ENCODE measurements around the gene CHST11.

CHST11 gene

DNA sequence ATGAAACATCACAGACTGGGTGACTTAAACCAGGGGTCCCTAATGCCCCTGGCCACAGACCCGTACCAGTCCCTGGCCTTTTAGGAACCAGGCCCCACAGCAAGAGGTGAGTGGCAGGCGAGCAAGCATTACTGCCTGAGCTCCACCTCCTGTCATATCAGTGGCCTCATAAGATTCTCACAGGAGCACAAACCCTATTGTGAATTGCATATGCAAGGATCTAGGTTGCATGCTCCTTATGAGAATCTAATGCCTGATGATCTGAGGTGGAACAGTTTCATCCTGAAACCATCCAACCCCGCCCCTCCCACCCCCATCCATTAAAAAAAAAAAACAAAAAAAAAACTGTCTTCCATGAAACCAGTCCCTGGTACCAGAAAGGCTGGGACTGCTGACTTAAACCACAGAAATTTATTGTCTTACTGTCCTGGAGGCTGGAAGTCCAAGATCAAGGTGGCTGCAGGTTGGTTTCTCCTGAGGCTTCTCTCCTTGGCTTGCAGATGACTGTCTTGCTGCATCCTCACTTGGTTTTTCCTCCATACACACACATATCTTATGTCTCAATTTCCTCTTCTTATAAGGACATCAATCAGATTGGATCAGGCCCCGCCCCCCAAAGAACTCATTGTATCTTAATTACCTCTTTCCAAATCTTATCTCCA, 235.9 kb downstream of the CHST11 start:
- no peak overlapping the region for H3K4me3 ChIP-seq (ENCODE audit: low read depth, low read length)
- TF ChIP-seq, protein P1, sequence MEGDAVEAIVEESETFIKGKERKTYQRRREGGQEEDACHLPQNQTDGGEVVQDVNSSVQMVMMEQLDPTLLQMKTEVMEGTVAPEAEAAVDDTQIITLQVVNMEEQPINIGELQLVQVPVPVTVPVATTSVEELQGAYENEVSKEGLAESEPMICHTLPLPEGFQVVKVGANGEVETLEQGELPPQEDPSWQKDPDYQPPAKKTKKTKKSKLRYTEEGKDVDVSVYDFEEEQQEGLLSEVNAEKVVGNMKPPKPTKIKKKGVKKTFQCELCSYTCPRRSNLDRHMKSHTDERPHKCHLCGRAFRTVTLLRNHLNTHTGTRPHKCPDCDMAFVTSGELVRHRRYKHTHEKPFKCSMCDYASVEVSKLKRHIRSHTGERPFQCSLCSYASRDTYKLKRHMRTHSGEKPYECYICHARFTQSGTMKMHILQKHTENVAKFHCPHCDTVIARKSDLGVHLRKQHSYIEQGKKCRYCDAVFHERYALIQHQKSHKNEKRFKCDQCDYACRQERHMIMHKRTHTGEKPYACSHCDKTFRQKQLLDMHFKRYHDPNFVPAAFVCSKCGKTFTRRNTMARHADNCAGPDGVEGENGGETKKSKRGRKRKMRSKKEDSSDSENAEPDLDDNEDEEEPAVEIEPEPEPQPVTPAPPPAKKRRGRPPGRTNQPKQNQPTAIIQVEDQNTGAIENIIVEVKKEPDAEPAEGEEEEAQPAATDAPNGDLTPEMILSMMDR (IDR thresholded peaks at IDR 0.05; ENCODE audit: low read depth, low read length) = no peak

DNA sequence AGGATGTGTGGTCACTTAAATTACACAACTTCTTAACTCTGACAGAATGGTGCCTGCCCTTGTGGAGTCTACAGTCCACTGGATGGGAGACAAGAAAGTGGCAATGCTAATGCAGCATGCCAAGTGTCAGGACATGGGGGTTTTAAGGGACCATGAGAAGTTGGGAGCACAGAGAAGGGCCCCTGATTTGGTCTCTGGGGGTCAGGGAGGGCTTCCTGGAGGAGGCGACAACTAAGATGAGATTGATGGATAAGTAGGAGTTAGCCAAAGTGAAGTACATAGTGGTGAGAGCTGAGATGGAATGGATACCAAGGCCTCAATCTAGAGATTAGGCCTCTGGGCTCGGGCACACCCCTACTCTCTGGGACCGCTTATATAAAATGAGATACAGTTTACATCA, 236.7 kb downstream of the CHST11 start:
- TF ChIP-seq, protein P1 (IDR thresholded peaks at IDR 0.05; ENCODE audit: low read depth, low read length) = no peak
- no peak overlapping the region for H3K4me3 ChIP-seq (ENCODE audit: low read depth, low read length)

DNA sequence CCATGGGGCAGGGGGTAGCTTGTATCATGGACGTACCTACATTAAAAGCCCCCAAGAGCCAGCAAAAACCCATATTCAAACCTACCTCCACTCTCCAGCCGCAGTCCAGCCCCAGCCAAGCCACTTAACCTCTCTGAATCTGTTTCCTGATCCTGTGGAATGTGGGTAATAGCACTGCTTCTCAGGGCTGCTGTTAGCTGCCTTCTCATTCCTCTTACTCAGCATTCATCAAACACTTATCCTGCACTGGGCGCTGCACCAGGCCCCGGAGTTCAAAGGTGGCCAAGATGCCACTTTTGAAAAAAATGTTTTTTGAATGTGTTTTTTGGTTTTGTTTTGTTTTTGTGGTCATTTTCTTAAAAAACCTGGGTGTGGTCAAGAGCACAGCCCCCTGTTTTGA, 237.4 kb downstream of the CHST11 start:
- TF ChIP-seq, protein P1 (IDR thresholded peaks at IDR 0.05; ENCODE audit: low read depth, low read length) = no peak
- no peak overlapping the region for H3K4me3 ChIP-seq (ENCODE audit: low read depth, low read length)

DNA sequence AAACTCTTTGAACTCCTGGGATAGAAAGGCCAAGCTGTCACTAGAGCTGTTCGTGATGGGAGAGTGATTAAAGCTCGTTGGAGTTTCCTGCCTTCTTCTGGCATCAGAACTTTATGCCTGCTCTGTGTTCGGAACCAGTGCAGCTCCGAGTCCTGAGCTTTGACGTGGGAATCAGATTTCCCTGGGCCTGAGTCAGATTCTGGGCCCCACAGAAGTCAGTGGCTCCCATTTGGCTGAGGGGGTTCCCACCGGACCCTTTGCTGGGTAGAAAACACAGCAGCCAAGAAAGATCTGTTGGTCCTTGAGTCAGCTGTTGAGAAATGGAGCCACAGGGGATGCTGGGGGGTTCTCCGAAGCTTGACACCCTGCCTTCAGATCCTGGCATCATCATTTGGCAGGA, 238.0 kb downstream of the CHST11 start:
- no peak overlapping the region for H3K4me3 ChIP-seq (ENCODE audit: low read depth, low read length)
- TF ChIP-seq, protein P1 (IDR thresholded peaks at IDR 0.05; ENCODE audit: low read depth, low read length) = no peak

DNA sequence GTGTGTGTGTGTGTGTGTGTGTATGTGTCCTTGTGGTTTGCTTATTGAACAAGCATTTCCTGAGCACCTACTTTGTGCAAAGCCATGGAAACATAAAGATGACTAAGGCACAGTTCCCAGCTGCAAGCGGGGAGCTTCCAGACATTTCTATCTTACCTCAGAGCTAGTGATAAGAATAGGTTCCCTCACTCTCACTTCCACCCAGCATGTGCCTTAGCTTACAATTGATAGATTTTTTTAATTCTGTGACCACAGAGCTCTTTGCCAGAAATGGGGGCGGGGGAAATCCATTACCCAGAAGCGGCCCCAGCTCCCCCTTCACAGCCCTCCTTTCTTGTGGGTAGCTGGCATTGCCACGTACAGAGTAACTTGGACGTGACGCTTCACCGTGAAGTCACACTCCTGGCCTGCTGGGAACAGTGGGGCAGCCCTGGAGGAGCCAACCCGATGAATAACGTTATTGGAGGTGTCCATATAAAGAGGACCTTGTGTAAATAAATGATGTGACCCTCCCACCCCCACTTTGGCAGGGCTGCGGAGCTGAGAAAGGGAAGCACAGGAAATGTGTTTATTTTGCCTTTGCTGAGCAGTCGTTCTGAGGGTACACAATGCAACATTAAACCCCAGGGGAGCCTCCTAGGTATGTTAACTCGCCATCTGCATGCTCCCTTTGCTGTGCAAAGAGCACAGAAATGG, 238.9 kb downstream of the CHST11 start:
- peak overlapping the region; percentile 26 for H3K4me3 ChIP-seq (ENCODE audit: low read depth, low read length)
- TF ChIP-seq, protein P1 (IDR thresholded peaks at IDR 0.05; ENCODE audit: low read depth, low read length) = no peak

DNA sequence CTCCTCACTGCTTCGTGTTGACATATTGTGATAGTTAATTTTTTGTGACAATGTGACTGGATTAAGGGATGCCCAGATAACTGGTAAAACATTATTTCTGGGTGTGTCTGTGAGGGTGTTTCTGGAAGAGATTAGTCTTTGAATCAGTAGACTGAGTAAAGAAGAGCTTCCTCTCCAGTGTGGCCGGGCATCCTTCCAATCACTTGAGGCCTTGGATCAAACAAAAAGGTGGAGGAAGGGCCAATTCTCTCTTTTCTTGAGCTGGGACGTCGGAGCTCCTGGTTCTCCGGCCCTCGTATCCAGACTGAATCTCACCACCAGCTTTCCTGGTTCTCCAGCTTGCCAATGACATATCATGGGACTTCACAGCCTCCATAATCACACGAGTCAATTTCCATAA, 240.4 kb downstream of the CHST11 start:
- no peak overlapping the region for H3K4me3 ChIP-seq (ENCODE audit: low read depth, low read length)
- TF ChIP-seq, protein P1 (IDR thresholded peaks at IDR 0.05; ENCODE audit: low read depth, low read length) = no peak

DNA sequence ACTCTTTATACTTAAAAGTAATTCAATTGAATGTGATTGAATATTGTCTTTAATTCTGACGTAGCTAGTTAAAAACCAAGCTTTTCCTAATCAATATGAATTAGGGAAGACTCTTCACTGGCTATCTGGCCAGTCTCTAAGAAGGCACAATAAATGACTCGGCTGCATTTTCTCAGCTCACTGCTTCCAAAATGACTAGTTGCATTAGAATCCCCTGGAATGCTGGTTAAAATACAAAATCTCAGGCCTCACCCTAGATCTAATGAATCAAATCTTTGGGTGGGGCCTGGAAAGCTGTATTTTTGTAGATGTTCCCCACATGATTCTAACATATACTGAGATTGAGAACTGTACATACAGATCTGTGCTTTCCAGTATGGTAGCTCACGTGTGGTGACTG, 242.1 kb downstream of the CHST11 start:
- H3K4me3 ChIP-seq (ENCODE audit: low read depth, low read length) = no peak overlapping the region
- TF ChIP-seq, protein P1 (IDR thresholded peaks at IDR 0.05; ENCODE audit: low read depth, low read length) = no peak
